Measurements from ENCODE around the gene DCUN1D2. TPM values are rescaled to one million over a fixed set of nuclear protein-coding genes. Genes with fewer than 3 reads are reported as not detected.

Gene DCUN1D2
- total and polyA plus RNA-seq, 10 donors, result 6.3 to 33.1 (median 24.4) TPM

DNA sequence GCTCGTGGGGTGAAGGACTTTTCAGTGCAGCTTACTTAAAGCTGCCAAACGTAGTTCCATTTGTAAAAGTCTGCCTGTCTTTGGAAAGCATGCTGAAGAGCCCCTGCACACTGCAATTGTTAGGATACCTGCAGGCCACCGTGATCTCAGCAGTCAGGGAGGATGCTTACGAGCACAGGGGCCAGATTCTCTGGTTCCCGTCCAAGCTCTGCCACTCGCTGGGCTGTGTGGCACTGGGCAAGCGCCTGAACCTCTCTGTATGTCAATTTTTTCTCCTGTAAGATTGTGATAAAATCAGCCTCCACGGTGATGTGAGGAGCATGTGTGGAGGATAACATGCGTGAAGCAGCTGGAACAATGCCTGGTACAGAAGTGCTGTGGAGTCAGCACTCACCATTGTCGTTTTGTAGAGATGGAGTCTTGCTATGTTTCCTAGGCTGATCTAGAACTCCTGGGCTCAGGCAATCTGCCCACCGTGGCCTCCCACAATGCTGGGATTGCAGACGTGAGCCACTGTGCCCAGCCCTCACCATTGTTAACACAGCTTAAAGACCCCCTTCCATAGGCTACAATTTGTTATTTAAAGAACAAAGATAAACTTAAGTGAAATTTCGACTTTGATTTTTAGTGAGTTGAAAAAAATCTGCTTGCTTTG is 40.7 kb downstream of the DCUN1D2 start:
- WGBS, 5 donors, result 64 to 85% (median 81%) methylated on average over 13 of the region's 13 CpGs
- Histone ChIP-seq H3K27ac (peak overlapping the region; percentile 26 to 86 (median 79)), H3K9me3 (no peaks in the 10 kb centered on the region), H3K4me1 (peaks cover 0 to 38% (median 16%) of the 10 kb centered on the region in 6 donors), H3K27me3 (replicated peaks in 1 of 7) (no peaks in the 10 kb centered on the region), H3K36me3 (peaks cover 0 to 30% (median 4%) of the 10 kb centered on the region in 6 donors), H3K4me3 (peak overlapping the region in 6 of 8 donors; percentile 19 to 55 (median 26))
- peak in 1 of 3 donors; percentile 2 for TF ChIP-seq POLR2AphosphoS5 (IDR thresholded peaks at IDR 0.05)
- no peak for TF ChIP-seq POLR2A (IDR thresholded peaks at IDR 0.05)
- intact Hi-C loops (cut with DNase I; ENCODE audit: low total_unique reads), result loop anchor here (10.0 kb wide), 1 partner anchor 115 kb away; no protein-coding TSS in a partner anchor
- DNase-seq, result no peak

GRCh38 chr13:113448885-113449692 is 41.4 kb downstream of the DCUN1D2 start:
- Histone ChIP-seq H3K4me3 (peak overlapping the region in 6 of 8 donors; percentile 22 to 55 (median 26)), H3K27ac (peak overlapping the region; percentile 65 to 86 (median 79)), H3K9me3 (no peaks in the 10 kb centered on the region), H3K27me3 (replicated peaks in 1 of 7) (no peaks in the 10 kb centered on the region), H3K4me1 (peaks cover 0 to 39% (median 16%) of the 10 kb centered on the region in 6 donors), H3K36me3 (peaks cover 0 to 25% (median 4%) of the 10 kb centered on the region in 6 donors)
- no peak for TF ChIP-seq CTCF (IDR thresholded peaks at IDR 0.05 in 8 of 11, conservative IDR thresholded peaks at IDR 0.05 in 3 of 11)
- no peak for TF ChIP-seq POLR2A (IDR thresholded peaks at IDR 0.05)
- peak in 2 of 3 donors; percentile 59 to 63 for TF ChIP-seq POLR2AphosphoS5 (IDR thresholded peaks at IDR 0.05)
- intact Hi-C loops (cut with DNase I; ENCODE audit: low total_unique reads), result no loop called here
- DNase-seq, result peak; percentile 80
- WGBS, 5 donors, result 53 to 80% (median 66%) methylated on average over 20 to 29 of the region's 29 CpGs

DNA sequence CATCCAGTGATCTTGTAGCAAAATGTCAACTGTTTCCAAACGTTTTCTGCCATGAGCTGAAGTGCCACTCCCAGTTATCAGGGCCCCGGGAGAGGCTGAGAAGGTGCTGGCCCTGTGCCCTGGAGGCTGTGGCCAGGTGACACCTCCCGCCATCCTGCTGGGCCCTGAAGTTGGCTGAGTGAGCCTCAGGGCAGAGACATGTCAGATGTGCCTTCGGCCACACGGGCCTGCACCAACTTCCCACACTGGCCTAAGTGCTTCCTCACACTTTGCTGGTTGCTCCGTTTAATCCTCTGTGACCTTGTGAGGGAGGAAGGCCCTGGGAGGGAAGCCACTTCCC is 42.0 kb downstream of the DCUN1D2 start:
- intact Hi-C loops (cut with DNase I; ENCODE audit: low total_unique reads), result no loop called here
- H3K4me1 ChIP-seq, result peaks cover 0 to 39% (median 16%) of the 10 kb centered on the region in 6 donors
- H3K9me3 ChIP-seq, result no peaks in the 10 kb centered on the region
- H3K4me3 ChIP-seq, result peak overlapping the region in 5 of 8 donors; percentile 22 to 55 (median 25)
- H3K36me3 ChIP-seq, result peaks cover 0 to 25% (median 3%) of the 10 kb centered on the region in 6 donors
- no peak for DNase-seq
- TF ChIP-seq CTCF (IDR thresholded peaks at IDR 0.05 in 8 of 11, conservative IDR thresholded peaks at IDR 0.05 in 3 of 11) (peak in 1 of 11 experiments; percentile 17), POLR2A (IDR thresholded peaks at IDR 0.05) (no peak), POLR2AphosphoS5 (IDR thresholded peaks at IDR 0.05) (peak in 1 of 3 donors; percentile 44)
- WGBS, 5 donors, result 47 to 58% (median 52%) methylated on average over 5 to 6 of the region's 6 CpGs
- H3K27me3 ChIP-seq (replicated peaks in 1 of 7), result no peaks in the 10 kb centered on the region
- H3K27ac ChIP-seq, result peak overlapping the region; percentile 65 to 86 (median 79)

DNA sequence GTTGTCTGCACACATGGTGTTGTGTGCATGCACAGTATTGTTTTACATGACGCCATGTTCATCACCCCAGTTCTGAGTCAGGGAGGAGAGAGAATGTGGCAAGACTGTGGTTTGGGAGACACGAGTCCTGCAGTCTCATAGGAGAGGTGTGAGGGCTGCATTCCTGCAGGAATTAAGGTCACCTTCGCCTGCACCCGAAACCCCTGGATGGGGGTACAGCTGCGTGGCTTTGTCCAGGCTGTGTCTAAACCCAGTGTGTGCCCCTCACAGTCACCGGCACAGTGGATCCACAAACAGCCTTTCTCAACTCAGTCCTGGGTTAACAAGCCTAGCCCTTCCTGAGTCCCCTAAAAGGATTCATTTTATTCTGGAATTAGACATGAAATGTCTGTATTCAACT is 42.9 kb downstream of the DCUN1D2 start:
- 88 to 94% (median 92%) methylated on average over 6 of the region's 6 CpGs for WGBS, 5 donors
- Histone ChIP-seq H3K36me3 (peaks cover 0 to 23% (median 0%) of the 10 kb centered on the region in 6 donors), H3K27me3 (replicated peaks in 1 of 7) (no peaks in the 10 kb centered on the region), H3K9me3 (no peaks in the 10 kb centered on the region), H3K27ac (peak overlapping the region in 3 of 8 donors; percentile 82 to 86 (median 84)), H3K4me1 (peaks cover 0 to 39% (median 16%) of the 10 kb centered on the region in 6 donors), H3K4me3 (no peak overlapping the region)
- TF ChIP-seq POLR2A (IDR thresholded peaks at IDR 0.05) (no peak), POLR2AphosphoS5 (IDR thresholded peaks at IDR 0.05) (no peak)
- no peak for DNase-seq
- intact Hi-C loops (cut with DNase I; ENCODE audit: low total_unique reads), result no loop called here

Measured in spleen (tissue), 11 donors.